Chondrocyte (in vitro differentiated cells): ENCODE data around the gene AGER. TPM values are rescaled to one million over a fixed set of nuclear protein-coding genes. Genes with fewer than 3 reads are reported as not detected.

Experiments
- DNase-seq: peaks from one replicate; pipeline ENCODE4 v3.0.0; 2021; ENCODE audit warnings: mixed read lengths, low spot score
- H3K27ac Mint-ChIP-seq: one replicate; pipeline ENCODE4 v1.8.0; 2021; ENCODE audit warnings: mild to moderate bottlenecking, moderate library complexity, mixed read lengths; ENCODE audit not compliant: unreplicated experiment
- H3K27me3 Mint-ChIP-seq: 2 replicates; pipeline ENCODE4 v1.8.0; 2021; ENCODE audit warnings: low read depth, mixed read lengths
- H3K36me3 Mint-ChIP-seq: 2 replicates; pipeline ENCODE4 v1.8.0; 2021; ENCODE audit warnings: low read depth, mixed read lengths
- H3K4me1 Mint-ChIP-seq: 2 replicates; pipeline ENCODE4 v1.8.0; 2021; ENCODE audit warnings: low read depth, mild to moderate bottlenecking, mixed read lengths
- H3K4me3 Mint-ChIP-seq: one replicate; pipeline ENCODE4 v1.8.0; 2021; ENCODE audit warnings: mild to moderate bottlenecking, moderate library complexity, mixed read lengths; ENCODE audit not compliant: unreplicated experiment
- H3K9me3 Mint-ChIP-seq: 2 replicates; pipeline ENCODE4 v1.8.0; 2021; ENCODE audit warnings: low read depth, mixed read lengths
- total RNA-seq: library from RNA; stranded (reverse); gene quantifications from 3 replicates; pipeline ENCODE4 v1.2.1, GENCODE V29; 2021
- TF ChIP-seq, protein P1 (sequence below): fragments of 200-600 bp; sonication (generic); IDR thresholded peaks from 2 replicates; pipeline ENCODE4 v1.5.0; 2021; ENCODE audit warnings: antibody characterized with exemption, mild to moderate bottlenecking, moderate library complexity

Gene AGER
- total RNA-seq, 1 donor from 2014 or later = 2.6 TPM

DNA sequence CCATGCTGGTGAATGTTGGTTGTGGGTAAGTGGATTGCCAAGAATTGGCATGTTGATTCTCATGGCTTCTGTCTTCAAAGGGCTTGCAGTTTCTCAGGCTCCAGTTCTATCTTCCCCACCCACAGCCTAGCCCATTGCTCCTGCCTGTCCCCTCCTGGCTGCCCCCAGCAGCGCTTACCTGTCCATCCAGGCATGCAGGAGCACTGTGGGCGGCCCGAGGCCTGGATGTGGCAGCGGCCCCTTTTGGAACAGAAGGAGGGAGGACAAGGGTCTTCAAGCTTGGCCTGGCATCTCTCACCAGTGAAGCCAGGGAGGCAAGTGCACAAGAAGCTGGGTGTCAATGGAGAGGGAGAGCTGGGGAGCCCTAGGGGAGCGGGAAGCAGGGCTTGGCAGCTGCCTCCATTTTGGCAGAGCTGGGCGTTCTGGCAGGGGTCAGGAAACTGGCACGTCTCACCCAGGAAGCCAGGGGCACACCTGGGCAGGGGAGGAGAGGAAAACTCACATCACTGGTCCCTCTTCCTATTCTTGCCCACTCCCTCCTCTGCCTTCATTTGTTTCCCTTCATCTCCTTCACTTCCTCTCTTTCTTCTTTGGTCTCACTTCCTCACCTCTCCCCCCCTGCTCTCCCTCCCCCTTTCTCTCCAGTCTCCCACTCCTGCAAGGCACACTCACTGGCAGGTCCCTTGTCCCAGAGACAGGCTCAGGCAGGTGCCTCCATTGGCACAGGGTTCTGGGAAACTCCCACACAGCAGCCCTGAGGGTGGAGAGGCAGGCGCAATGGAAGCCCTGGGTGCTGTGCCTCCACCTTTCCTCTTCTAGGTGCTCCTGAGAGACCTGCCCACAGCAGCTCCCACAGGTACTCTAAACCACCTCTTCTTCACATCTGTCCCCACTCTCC, 38.5 kb upstream of the AGER start:
- Mint-ChIP-seq H3K36me3 (no peaks in the 10 kb centered on the region), H3K4me1 (no peaks in the 10 kb centered on the region), H3K27me3 (peaks cover 20% of the 10 kb centered on the region), H3K4me3 (no peak overlapping the region), H3K9me3 (peaks cover 2% of the 10 kb centered on the region), H3K27ac (no peak overlapping the region)
- TF ChIP-seq, protein P1, sequence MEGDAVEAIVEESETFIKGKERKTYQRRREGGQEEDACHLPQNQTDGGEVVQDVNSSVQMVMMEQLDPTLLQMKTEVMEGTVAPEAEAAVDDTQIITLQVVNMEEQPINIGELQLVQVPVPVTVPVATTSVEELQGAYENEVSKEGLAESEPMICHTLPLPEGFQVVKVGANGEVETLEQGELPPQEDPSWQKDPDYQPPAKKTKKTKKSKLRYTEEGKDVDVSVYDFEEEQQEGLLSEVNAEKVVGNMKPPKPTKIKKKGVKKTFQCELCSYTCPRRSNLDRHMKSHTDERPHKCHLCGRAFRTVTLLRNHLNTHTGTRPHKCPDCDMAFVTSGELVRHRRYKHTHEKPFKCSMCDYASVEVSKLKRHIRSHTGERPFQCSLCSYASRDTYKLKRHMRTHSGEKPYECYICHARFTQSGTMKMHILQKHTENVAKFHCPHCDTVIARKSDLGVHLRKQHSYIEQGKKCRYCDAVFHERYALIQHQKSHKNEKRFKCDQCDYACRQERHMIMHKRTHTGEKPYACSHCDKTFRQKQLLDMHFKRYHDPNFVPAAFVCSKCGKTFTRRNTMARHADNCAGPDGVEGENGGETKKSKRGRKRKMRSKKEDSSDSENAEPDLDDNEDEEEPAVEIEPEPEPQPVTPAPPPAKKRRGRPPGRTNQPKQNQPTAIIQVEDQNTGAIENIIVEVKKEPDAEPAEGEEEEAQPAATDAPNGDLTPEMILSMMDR = no peak
- no peak for DNase-seq

DNA sequence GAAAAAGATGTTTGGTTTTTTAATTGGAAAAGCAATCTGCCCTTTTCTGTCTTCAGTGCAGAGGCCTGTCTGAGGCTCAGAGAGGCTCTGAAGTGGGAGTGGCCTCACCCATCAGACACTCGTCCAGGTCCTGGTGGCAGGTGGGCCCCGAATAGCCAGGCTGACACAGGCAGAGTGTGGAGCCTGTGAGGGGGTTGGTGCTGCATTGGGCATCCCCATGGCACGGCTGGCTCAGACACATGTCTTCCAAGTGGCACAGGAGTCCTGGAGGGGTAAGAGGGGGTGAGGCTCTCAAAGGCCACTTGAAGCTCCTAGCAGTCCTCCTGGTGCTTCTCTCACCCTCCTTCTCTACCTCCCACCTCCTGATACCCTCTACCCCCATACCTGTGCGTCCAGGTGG, 36.0 kb upstream of the AGER start:
- TF ChIP-seq, protein P1 = no peak
- Mint-ChIP-seq H3K27me3 (peaks cover 30% of the 10 kb centered on the region), H3K4me3 (no peak overlapping the region), H3K4me1 (no peaks in the 10 kb centered on the region), H3K27ac (no peak overlapping the region), H3K9me3 (peaks cover 4% of the 10 kb centered on the region), H3K36me3 (no peaks in the 10 kb centered on the region)
- DNase-seq = no peak

DNA sequence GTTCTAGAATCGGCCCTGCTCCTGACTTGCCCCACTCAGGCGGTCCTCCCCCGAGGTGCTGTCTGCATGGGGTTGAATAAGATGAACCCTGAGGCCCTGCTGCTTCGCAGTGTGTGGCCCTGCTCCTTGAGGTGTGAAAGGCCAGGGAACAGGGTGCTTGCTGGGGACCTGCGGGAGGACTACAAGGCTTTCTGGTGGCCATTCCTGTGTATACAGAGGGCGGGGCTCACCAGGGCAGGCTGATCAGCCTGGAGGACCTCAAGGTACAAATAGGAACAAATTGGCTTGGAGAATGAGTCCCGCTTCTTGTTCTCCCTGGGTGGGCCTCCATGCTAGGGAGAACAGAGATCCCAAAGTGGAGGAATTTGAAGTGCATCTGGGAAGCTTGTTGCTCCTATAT, 34.1 kb upstream of the AGER start:
- TF ChIP-seq, protein P1 = no peak
- no peak overlapping the region for H3K27ac Mint-ChIP-seq
- no peaks in the 10 kb centered on the region for H3K4me1 Mint-ChIP-seq
- no peak overlapping the region for H3K4me3 Mint-ChIP-seq
- no peaks in the 10 kb centered on the region for H3K36me3 Mint-ChIP-seq
- H3K27me3 Mint-ChIP-seq = peaks cover 25% of the 10 kb centered on the region
- peaks cover 4% of the 10 kb centered on the region for H3K9me3 Mint-ChIP-seq
- DNase-seq = no peak

DNA sequence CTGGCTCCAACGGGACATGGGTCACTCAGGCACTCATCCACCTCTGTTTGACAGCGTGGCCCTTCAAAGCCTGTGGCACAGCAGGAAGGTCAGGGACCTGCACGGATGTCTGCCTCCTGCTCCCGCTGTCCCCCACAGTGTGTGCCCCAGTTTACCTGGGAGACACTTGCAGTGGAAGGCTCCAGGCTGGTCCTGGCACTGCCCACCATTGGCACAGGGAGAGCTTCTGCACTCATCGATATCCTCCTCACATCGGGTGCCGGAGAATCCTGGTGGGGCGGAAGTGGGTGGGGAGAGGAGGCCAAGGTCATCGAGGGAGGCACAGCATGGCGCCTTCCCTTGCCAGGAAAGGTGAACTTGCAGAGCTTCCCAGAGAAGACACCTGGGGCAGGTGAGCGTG, 32.9 kb upstream of the AGER start:
- no peak overlapping the region for H3K27ac Mint-ChIP-seq
- TF ChIP-seq, protein P1 = no peak
- H3K4me3 Mint-ChIP-seq = no peak overlapping the region
- H3K4me1 Mint-ChIP-seq = no peaks in the 10 kb centered on the region
- no peak for DNase-seq
- no peaks in the 10 kb centered on the region for H3K36me3 Mint-ChIP-seq
- H3K9me3 Mint-ChIP-seq = peaks cover 4% of the 10 kb centered on the region
- peaks cover 25% of the 10 kb centered on the region for H3K27me3 Mint-ChIP-seq

DNA sequence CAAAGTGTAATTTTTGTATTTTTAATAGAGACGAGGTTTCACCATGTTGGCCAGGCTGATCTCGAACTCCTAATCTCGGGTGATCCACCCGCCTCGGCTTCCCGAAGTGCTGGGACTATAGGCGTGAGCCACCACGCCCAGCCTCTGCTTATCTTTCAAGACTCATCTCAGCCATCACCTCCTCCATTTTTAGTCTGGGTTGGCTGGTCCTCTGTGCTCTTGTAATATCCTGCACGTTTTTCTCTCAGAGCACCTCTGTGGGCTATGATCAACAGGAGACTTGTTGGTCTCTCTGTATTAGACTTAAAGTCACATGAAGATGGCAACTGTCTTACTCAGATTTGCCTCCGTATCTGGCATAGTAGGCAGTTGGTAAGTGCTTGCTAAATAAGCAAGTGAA, 32.2 kb upstream of the AGER start:
- TF ChIP-seq, protein P1 = no peak
- H3K4me3 Mint-ChIP-seq = no peak overlapping the region
- H3K36me3 Mint-ChIP-seq = no peaks in the 10 kb centered on the region
- H3K27me3 Mint-ChIP-seq = peaks cover 25% of the 10 kb centered on the region
- no peaks in the 10 kb centered on the region for H3K4me1 Mint-ChIP-seq
- H3K9me3 Mint-ChIP-seq = peaks cover 4% of the 10 kb centered on the region
- H3K27ac Mint-ChIP-seq = no peak overlapping the region
- DNase-seq = no peak
